DMS79 treated with DMSO at 0.1 percent for 48 hours (cell line): ENCODE measurements around the gene PER2.

Source experiments
- DNase-seq: peaks from one replicate; lab custom pipeline; 2025; lab: John Stamatoyannopoulos, UW

Gene PER2

DNA sequence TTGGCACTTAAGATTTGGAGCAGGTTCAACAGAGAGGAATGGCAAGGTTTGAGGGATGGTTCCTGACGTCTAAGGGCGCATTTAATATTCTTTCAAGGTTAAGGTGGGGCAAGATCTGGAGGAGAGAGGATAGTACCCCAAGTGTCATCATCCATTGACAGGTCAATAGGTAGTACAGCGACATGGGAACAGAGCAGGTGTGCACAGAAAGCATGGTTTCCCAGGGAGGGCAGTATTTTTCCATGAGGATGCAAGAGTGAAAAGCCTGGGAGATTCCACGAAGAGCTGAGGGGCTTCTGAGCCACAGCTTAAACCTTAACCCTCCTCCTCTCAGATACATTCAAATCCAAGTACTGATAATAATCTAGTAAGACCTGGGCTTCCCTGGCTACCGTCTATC is 57.7 kb downstream of the PER2 start:
- no peak for DNase-seq

DNA sequence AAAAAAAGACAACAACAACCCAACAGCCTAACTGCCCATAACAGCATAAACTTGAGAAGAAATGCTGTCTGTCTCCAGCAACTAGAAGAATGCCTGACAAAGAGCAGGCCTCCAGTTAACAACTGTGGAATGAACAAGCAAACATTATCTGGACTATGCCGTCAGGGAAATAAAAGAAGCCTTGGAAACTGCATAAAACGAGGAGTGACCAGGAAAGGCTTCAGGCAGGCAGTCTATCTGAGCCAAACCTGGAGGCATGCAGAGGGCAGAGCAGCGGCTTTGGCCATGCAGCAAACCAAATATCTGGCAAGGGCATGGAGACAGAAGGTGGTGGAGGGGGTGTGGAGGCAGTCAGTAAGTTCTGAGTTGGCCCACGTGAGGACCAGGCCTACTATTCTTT is 59.7 kb downstream of the PER2 start:
- no peak for DNase-seq

DNA sequence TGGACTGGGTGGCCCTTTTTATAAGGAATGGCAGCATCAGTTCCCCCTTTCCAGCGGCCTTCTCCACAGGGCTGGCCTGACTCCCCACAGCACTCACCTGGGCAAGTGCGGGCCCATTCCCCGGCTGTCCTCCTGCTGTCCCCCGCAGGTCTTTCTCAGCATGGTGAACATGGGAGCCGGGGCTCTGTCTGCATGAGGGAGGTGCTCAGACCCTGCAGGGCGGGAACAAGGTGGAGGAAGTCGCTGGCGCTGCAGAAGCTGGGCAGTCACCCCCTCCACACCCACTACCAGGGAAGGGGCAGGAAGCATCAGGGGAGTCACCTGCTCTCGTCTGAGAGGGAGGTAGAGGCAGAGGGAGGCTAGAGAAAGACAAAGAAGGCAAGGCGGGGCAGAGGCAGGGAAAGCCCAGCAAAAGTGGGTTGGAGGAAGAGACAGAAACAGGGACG is 60.8 kb downstream of the PER2 start:
- DNase-seq, result no peak

DNA sequence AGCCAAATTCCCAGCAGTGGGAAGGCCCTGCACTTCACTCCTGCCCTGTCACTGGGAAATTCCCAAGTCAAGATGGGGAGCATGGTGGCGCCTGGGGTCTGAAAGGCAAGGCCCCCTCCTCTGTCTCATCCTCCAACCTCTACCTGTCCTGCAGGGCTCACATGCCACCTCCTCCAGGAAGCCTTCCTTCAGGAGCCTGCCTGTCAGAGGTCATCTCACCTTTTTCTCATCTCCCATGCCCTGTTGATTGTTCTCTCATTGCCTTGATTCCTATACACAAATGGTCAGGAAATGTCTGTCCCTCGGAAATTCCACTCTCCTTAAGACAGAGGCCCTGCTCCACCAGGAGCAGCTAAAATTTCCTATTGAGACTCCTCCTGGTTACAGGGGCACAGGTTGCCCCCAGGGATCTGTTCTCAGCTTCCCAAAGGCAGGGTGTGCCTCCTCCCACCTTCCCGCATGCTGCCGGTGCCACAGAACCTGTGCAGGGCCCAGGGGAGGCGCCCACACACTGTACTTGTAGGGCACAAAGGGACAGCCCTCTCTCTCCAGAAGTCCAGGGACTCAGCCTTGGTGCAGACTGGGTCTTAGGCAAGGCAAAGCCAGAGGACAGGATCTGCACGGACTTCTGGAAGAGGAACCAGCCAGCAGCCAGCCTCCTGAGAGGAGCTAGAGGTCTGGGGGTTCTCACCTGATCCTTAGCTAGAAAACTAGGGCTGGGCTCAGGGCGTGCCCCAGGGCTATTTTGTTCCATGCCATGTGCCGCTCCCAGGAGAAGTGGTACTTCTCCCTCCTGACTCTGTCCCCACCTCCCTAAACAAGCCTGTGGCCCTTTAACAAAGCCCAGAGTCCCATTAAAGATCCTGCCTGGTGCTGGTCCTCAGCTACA is 61.5 kb downstream of the PER2 start:
- no peak for DNase-seq

DNA sequence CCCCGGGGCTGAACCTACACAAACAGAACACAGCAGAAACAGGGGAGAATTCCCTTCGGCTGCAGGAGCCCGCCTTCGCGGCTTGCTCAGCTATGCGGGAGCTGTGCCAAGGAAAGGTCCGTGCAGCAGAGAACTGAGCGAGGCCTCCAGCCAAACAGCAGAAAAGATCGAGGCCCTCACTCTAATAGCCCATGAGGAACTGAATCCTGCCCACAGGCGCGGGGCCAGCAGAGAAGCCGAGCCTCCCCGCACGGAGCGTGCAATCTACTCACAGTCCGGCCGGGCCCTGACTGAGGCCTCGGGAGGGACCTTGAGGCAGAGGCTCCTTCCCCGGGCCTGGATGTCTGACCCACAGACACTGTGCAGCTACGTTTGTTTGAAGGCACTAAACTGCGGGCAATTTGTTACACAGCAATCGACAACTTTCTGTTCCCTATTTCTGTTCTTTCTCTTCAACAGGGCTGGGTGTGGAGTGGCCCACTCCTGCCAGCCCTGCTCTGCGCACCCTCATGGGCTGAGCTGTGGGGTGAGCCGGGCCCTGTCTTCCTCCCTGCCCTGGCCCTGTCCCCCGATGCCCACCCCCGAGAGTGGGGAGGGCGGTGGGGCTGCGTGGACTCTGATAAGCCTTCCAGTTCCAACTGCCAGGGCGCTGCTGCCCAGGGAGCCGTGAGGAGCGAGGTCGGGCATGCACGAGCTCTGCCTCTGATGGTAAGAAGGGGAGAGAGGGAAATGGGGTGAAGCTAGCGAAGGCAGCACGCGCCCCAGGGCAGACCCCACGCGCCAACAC is 62.3 kb downstream of the PER2 start:
- DNase-seq, result no peak

DNA sequence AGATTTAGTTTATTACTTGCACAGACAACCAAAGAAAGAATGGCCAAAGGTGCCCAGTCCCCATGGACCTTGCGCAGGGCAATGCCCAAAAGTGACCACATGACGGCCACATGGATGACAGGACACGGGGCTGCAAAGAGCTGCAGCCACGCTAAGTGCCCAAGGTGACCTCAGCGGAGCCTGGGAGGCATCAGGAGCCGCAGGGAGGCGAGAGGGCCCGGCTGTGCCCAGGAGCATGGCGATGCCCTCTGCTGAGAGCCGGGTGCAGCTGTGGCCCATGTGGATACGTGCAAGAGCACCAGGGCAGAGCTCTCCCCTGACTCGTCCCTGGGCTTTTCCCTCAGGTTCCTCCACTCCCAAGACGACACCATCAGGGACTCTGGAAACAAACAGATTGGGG is 63.3 kb downstream of the PER2 start:
- no peak for DNase-seq

DNA sequence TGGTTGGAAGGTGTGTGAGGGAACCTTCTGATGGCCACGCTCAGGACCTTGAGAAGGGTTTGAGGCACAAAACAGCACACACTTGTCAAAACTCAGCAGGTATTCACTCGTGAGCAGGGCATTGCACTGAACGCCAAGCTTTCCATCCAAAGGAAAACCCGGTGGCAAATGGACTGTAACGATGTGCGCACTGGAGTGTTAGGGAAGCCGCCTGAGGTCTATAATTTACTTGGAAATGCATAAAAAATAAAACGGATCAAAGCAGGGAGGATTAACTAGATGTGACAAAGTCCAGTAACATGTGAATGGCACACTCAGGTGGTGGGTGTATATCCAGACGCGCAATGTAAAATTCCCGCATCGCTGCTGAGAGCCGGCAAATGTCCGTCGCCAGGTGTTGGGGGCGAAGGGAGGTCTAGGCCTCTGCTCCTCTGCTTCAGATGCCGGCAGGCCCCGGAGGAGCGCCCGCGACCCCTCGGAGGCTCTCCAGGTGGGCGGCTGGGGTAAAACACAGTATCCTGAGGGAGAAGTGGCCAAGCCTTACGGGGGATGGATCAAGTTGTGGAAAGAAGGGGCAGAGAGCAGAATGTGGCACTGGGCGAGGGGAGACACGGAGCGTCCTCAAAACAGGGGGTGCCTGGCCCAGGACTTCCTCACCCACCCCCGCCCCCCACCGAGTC is 63.9 kb downstream of the PER2 start:
- DNase-seq, result no peak

DNA sequence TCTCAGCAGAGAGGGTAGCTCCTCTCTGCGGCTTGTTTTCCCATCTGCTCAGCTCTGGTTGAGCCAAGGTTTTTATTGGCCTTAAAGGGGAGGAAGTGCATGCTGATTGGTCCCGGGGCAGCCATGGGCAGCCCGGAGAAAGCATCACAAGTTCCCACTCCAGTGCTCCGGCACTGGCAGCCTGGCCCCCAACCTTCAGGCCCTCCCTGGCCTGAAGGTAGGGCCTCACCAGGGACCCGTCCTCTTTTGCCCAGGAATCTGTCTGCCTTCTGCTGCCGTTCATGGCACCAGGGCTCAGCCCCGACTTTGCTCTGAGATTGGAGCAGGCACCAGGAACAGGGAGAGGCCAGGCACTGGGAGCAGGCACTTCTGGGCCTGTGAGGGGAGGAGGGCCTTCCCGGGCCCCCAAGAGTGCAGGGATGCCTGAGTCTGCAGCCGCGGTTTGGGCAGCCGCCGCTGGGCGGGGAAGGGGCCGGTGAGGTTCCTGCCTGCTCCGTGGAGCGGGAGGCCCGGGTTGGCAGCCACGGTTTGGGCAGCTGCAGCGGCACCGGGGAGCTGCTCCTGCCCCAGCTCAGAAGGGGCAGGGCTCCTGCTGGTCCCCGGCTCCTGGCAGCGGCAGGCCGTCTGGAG is 67.4 kb downstream of the PER2 start:
- no peak for DNase-seq

DNA sequence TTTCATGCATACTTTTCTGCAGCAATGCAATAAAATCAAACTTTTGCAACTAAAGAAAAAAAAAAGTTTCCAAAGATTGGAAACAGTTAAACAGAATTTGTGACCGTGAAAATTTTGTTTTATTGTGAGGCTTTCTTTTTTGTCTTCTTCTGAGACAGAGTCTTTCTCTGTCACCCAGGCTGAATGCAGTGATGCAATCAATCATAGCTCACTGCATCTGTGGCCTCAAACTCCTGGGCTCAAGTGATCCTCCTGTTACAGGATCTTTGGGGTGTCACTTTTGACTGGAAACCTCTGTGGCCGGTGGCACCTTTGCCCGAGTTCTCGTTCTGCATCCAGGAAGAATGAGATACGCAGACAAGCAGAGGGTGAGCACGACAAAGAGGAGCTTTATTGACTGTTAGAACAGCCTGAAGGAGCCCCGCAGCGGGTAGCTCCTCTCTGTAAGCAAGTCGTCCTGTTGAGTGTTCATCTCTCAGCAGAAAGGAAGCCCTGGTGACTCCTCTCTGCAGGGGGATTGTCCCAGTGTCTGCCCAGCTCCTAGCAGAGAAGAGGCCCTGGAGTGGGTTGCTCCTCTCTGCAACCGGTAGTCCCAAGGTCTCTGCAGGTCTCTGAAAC is 68.0 kb downstream of the PER2 start:
- no peak for DNase-seq

DNA sequence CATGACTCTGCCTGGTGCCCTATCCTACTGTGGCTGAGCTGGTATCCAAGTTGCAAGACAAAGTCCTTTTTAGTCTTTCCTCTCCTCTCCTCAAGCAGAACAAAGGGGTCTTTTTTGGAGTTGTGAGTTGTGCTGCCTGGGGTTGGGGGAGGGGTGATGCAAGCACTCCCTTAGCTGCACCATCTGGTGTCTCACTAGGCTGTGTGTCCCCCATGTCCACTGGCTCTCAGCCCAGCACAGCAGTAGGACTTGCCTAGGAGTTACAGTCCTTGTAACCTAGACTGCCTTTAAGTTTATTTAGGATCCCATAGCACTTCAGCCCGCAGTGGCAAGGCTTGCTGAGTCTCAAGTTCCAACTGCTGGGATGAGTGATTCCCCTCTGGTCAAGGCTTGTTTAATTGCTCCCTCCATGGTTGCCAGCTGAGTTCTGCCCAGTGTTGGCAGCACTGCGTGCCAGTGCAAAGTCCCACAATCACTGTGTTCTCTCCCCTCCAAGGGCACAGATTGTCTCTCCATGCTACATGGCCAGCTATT is 71.7 kb downstream of the PER2 start:
- no peak for DNase-seq

DNA sequence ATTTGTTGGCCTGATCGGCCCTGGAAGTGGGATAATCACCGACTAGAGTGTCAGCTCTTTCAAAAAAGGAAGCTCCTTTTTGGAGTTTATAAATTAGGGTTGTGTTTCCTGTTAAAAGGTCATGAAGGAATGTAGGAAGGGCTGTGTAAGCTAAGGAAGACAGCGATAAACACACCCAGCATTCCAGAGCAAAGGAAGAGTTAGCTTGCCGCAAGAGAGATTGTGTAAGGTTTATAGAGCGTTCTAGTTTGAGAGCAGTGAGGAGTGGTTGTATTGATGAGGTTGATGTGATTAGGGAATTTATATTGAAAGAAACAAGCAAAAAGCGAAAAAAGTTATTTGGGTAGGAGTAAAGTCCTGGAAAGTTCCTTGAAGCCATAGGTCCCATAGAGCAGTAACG is 81.4 kb downstream of the PER2 start:
- no peak for DNase-seq

DNA sequence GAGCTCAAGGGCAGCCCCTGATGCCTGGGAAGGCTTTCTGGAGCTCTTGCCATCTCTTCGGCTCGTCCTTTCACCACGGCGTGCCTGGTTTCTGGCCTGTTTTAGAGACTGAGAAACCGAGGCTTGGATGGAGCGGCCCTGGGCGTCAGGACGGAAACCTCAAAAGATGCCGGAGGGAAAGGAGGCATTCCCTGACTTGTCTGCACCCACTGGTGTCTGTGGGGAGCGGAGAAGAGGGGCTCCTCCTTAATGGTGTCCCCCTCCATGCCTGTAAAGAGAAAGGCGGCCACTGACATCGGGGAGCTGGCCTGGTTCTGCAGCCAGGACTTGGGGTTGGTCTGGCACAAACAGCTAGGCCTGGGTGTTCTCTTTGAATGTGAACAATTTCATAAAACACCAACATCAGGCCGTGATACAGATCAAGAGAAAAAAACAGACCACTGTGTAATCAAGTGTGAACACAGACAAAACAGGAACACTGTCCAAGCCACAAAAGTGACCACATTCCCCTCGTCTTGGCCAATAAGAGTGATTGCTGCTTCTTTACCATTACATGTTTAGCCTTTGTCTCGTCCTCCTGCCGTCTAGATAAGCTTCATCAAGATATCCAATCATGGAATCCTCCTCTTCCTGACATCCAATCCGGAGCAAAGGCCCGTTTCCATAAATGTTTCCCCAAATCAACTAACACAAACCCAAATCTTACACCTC is 84.3 kb downstream of the PER2 start:
- no peak for DNase-seq

DNA sequence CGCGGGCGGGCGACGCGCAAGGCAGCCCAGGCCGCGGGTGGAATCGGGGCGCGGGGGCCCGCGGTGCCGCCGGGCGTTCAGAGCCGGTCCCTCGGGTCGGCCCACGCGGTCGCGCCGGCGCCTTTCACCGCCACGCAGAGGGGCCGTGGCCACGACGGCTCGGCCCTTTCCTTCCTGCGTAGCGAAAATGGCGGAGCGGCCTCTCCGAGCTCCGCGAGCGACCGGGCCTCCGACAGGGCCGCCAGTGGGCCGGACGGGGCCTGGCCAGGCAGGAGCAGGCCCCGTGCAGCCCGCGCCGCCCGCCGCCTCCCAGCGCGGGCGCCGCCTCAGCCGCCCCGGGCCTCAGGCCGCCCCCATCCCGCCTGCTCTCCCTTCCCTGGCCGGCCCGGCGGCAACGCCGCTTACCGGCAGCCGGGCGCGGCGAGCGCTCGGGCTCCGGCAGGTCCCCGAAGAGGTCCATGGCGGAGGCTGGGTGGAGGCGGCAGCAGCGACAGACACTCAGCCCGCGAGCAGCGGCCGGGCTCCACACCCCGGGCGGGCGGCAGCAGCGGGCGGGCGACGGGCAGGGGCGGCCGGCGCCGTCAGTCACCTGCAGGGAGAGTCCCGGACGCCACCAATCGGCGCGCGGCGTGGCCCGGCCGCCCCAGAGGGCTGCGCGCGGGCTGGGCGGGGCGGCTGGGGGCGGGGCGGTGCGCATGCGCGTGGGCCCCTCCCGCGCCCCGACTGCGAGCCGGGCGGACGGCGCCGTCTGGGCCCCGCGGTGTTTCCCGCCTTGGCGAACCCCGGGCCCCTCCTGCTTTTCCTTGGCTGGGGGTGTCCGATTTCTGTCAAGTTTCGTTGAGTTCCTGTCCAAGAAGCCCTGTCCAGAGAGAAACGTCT is 85.1 kb downstream of the PER2 start, which contains the start of gene ILKAP:
Gene ILKAP (minus strand): TSS at position 602 of the 879 bp plus-strand sequence. CDS start 142 bp downstream, at position 460.
- DNase-seq, result peak; percentile 72

DNA sequence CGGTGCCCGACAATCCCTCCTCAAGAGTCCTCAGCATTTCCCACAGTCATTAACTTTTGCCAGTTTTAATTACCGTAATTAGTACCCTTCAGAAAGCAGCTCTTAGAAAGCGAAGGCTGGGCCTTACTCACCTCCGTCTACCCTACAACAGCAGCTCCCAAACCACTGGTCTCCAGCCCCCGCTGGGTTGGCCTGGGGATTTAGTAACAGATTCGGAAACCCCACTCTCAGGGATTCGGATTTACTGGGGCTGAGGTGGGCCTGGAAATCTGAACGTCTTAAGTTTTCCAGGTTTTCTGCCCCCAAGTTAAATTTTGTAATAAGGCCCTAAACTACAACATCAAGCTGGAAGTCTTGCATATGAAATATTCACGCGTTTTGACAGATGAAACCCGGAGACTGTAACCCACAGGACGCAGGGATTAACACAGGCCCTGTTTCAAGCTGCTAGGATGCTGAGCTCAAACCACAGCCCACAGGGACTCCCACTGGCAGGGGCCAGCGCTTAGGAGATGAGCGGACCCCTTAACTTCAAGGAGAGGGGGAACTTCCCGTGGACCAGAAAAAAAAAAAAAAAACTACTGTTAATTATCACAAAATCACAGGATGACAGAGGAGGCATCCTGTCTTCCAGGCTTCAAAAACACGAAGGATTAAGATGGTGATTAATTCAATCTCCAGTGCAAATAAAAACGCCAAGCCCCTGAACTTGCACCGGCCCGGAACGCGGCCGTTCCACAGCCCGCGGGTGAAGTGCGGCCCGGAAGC is 85.9 kb downstream of the PER2 start:
- peak; percentile 7 for DNase-seq
